GM18858 (cell line): ENCODE data around the gene MAP3K19.

ENCODE experiments used
- ATAC-seq: cut with Tn5 transposase; IDR thresholded peaks from one replicate; pipeline ENCODE4 v1.9.1; 2021; ENCODE audit not compliant: unreplicated experiment

MAP3K19 gene

DNA sequence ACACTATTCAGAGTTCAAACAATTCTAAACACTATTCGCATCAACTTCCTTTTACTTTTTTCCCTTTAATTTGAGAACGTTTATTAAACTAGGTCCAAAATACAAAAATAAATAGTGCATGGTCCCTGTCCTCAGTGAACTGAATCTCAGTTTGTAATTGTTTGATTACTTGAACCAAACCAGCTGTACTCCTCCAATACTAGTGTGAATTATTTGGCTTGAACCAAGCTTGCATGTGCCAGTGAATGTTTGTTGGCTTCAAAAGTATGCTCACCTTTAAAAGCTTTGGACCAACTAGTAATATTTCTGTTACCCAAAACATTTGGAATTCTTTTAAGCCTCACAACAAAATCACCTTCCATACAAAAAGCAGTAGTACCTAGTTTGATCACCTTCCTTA, 113.1 kb downstream of the MAP3K19 start:
- no peak for ATAC-seq

DNA sequence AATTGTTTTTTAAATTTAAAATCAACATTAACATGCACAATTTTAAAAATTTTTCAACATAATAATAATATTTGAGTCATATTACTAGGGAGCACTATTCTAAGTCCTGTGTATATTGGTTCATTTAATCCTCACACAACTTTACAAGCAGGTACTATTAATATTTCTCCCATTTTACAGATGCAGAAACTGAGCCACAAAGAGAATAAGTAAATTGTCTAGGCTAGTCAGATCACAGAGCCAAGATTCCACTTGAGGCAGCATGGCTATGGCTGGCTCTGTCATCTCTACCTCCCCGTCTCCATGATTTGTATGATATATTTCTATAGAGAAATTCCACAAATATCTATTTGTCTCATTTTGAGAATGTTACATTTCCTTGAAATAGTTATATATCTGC, 113.5 kb downstream of the MAP3K19 start:
- no peak for ATAC-seq

- ATAC-seq, result no peak
Observed at GRCh38 chr2:134932864-134933526, 114.3 kb downstream of the MAP3K19 start.

DNA sequence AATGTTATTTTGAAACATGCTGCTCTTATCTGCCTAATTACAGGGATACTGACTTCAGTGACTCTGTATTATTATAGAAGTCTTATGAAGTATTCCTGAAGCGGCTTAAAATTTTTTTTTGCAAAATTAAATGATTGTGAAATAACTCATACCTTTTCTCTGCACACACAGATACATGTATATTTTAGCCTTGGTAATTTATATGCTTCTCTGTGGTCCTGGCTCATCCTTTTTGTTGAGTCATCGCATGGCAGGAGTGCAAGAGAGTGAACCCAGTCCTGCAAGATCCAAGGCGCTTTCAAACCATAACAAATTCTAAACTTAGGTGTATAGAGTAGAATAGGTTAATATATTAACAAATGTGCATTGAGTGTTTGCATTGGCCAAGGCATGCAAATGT, 120.1 kb downstream of the MAP3K19 start:
- no peak for ATAC-seq

GRCh38 chr2:134926231-134926931, 120.9 kb downstream of the MAP3K19 start:
- ATAC-seq, result no peak

GRCh38 chr2:134924912-134925311, 122.3 kb downstream of the MAP3K19 start:
- no peak for ATAC-seq

GRCh38 chr2:134919341-134920210, 127.7 kb downstream of the MAP3K19 start:
- ATAC-seq, result no peak

GRCh38 chr2:134918526-134919340, 128.5 kb downstream of the MAP3K19 start, which contains the start of gene CCNT2:
Gene CCNT2, plus strand, starts transcription at chr2:134918822. Its CDS starts 33 bp downstream, at chr2:134918855.
- peak; percentile 82 for ATAC-seq

DNA sequence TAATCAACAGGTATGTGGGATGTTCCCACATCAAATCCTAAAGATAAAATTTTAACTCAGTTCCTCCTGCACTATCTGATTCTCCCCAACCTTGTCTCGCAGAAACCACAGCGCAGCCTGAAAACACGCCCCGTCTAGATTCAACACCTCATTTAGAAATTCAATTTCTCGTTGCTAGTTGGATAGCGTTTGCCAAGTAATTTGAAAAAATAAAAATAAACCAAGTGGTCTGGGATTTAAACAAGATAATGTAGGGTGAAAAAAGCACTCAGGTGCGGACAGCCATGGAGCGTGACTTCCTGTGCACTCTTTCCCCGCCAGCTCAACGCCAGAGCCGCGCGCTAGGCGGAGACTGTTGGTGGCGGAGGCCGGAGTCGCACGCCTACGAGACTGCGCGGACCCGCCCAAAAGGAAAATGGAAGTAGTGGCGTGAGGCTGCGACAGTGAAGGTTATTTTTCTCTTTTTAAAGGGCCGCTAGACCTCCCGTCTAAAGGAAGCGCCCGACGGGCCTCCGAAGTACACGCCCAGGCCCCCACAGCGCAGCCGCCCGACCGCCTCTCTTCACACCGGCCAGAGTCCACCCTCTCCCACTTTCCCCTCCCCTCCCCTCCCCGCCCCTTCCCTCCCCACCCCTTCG, 129.2 kb downstream of the MAP3K19 start:
- ATAC-seq, result peak; percentile 65

GRCh38 chr2:134917360-134917865, 129.8 kb downstream of the MAP3K19 start:
- ATAC-seq, result no peak
